C4-2B (cell line): Measurements from ENCODE around the gene SHISA4.

Source experiments
- CTCF ChIP-seq: fragments of 450-650 bp; conservative IDR thresholded peaks from 2 replicates; pipeline ENCODE4 v1.5.1; 2017; ENCODE audit warnings: mild to moderate bottlenecking
- ZFX ChIP-seq: fragments of 450-650 bp; IDR thresholded peaks from 2 replicates; pipeline ENCODE4 v1.6.1; 2017

DNA sequence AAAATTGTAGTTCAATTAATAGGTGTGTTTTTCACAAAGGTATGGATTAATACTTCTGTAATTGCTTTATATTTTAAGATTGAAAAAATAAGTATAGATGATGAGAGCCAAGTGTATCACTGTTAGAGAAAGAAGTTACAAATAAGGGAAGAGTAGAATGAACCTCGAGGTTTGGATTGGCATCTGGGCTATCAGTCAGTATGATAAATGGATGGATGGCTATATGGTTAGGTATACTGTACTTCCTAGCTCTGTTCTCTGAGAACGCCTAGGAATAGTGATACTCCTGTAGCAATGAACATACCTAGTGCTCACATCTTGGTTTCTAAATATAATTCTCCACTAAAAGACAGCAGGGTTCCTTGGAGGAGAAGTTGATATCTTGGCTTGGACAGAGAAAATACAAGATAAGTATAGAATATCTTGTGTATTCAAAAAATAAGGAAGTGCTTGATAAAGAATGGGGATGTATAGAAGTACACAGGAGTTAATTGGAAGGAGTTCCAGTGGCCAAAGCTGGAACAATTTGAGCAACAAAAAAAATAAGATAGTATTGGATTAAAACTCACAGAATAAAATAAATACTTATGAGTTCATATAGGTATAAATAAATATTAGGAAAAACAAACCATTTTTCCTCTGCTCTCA, 47.3 kb upstream of the SHISA4 start:
- no peak for TF ChIP-seq CTCF
- TF ChIP-seq ZFX = no peak
